GM12892 (cell line): ENCODE measurements around the gene BTK.

Experiments used
- POLR2A ChIP-seq: IDR thresholded peaks from 2 replicates; pipeline ENCODE4 v1.6.1; 2011; ENCODE audit warnings: low read depth, low read length, control low read depth
- POLR2AphosphoS5 ChIP-seq: IDR thresholded peaks from 2 replicates; pipeline ENCODE4 v1.6.1; 2011; ENCODE audit warnings: low read depth, low read length, control low read depth

- no peak for TF ChIP-seq POLR2AphosphoS5
- TF ChIP-seq POLR2A: no peak
Measured at GRCh38 chrX:101347859-101348451, 38.0 kb downstream of the BTK start.
